ENCODE measurements around the gene C1orf185. TPM values are rescaled to one million over a fixed set of nuclear protein-coding genes. Genes with fewer than 3 reads are reported as not detected.
"Not testable (repeated sequence)": the region's sequence is repeated elsewhere in the genome, so short reads cannot be mapped to it uniquely, and the experiment has no call there.

Gene C1orf185
- total RNA-seq, 1 experiment from 2014 or later = not detected

DNA sequence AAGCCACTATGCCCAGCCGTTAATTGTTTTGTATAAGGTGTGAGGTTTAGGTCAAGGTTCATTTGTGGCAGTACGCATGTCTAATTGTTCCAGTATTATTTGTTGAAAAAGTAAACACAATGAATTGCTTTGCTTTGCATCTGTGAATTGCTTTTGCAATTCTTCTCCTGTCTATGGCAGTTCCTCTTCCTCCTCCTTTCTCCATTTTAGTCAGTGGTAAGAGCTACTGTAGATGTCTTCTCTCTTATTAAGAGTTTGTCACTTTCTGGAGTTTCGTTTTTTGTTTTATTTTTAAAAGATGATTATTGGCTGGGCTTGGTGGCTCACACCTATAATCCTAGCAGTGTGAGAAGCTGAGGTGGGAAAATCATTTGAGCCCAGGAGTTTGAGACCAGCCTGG lies 29.2 kb downstream of the C1orf185 start:
- no TSS peak for BruUV-seq (replicated peaks)
- in situ Hi-C loops (cut with HindIII; ENCODE audit: low pct_unique_long_range_greater_than_20kb, low sequenced_read_pairs) = no loop called here
- TF ChIP-seq TCF7L2 (IDR thresholded peaks at IDR 0.05; ENCODE audit: low read depth, low read length) (no peak), SIN3A (IDR thresholded peaks at IDR 0.05; ENCODE audit: borderline replicate concordance, insufficient read depth, low read depth, low read length) (no peak), POLR2AphosphoS5 (IDR thresholded peaks at IDR 0.05; ENCODE audit: low read depth, low read length) (no peak)
- TF ChIP-seq, protein P1, sequence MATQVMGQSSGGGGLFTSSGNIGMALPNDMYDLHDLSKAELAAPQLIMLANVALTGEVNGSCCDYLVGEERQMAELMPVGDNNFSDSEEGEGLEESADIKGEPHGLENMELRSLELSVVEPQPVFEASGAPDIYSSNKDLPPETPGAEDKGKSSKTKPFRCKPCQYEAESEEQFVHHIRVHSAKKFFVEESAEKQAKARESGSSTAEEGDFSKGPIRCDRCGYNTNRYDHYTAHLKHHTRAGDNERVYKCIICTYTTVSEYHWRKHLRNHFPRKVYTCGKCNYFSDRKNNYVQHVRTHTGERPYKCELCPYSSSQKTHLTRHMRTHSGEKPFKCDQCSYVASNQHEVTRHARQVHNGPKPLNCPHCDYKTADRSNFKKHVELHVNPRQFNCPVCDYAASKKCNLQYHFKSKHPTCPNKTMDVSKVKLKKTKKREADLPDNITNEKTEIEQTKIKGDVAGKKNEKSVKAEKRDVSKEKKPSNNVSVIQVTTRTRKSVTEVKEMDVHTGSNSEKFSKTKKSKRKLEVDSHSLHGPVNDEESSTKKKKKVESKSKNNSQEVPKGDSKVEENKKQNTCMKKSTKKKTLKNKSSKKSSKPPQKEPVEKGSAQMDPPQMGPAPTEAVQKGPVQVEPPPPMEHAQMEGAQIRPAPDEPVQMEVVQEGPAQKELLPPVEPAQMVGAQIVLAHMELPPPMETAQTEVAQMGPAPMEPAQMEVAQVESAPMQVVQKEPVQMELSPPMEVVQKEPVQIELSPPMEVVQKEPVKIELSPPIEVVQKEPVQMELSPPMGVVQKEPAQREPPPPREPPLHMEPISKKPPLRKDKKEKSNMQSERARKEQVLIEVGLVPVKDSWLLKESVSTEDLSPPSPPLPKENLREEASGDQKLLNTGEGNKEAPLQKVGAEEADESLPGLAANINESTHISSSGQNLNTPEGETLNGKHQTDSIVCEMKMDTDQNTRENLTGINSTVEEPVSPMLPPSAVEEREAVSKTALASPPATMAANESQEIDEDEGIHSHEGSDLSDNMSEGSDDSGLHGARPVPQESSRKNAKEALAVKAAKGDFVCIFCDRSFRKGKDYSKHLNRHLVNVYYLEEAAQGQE (IDR thresholded peaks at IDR 0.05; ENCODE audit: insufficient read depth in 1 of 2, low read depth in 2 of 2, low read length in 1 of 2) = no peak
- TF ChIP-seq, protein P2, sequence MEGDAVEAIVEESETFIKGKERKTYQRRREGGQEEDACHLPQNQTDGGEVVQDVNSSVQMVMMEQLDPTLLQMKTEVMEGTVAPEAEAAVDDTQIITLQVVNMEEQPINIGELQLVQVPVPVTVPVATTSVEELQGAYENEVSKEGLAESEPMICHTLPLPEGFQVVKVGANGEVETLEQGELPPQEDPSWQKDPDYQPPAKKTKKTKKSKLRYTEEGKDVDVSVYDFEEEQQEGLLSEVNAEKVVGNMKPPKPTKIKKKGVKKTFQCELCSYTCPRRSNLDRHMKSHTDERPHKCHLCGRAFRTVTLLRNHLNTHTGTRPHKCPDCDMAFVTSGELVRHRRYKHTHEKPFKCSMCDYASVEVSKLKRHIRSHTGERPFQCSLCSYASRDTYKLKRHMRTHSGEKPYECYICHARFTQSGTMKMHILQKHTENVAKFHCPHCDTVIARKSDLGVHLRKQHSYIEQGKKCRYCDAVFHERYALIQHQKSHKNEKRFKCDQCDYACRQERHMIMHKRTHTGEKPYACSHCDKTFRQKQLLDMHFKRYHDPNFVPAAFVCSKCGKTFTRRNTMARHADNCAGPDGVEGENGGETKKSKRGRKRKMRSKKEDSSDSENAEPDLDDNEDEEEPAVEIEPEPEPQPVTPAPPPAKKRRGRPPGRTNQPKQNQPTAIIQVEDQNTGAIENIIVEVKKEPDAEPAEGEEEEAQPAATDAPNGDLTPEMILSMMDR (IDR thresholded peaks at IDR 0.05) = no peak
- no peaks in the 10 kb centered on the region for H3K9me3 ChIP-seq (ENCODE audit: control insufficient read depth, insufficient read depth, low read depth, low read length)
- ChIA-PET POLR2A (interaction anchor here (0.7 kb wide), 1 partner anchor 90 kb away, joined by 4 read pairs; no protein-coding TSS in a partner anchor), CTCF (no interaction called here)
- no peak overlapping the region for H3K4me3 ChIP-seq (ENCODE audit: low read depth in 2 of 2, low read length in 2 of 2)
- H3K4me1 ChIP-seq (ENCODE audit: control insufficient read depth, insufficient read depth, low read length) = no peaks in the 10 kb centered on the region
- H3K27ac ChIP-seq (ENCODE audit: low read length) = no peak overlapping the region
- no peak for ATAC-seq
- H3K36me3 ChIP-seq (ENCODE audit: control insufficient read depth, insufficient read depth, low read length) = no peaks in the 10 kb centered on the region
- H3K27me3 ChIP-seq (ENCODE audit: control insufficient read depth, insufficient read depth, low read length) = no peaks in the 10 kb centered on the region
- no peak for DNase-seq (ENCODE audit: low read depth, low spot score)
- intact Hi-C loops (cut with micrococcal nuclease; ENCODE audit: unreplicated experiment) = no loop called here

DNA sequence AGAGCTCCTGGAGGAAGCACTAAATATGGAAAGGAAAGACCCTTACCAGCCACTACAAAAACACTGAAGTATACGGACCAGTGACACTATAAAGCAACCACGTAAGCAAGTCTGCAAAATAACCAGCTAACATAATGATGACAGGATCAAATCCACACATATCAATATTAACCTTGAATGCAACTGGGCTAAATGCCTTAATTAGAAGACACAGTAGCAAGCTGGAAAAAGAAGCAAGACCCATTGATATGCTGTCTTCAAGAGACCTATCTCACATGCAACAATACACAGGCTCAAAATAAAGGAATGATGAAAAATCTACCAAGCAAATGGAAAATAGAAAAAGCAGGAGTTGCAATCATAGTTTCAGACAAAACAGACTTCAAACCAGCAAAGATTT lies 31.0 kb downstream of the C1orf185 start:
- TF ChIP-seq, protein P2 (IDR thresholded peaks at IDR 0.05) = no peak
- TF ChIP-seq POLR2AphosphoS5 (IDR thresholded peaks at IDR 0.05; ENCODE audit: low read depth, low read length) (no peak), TCF7L2 (IDR thresholded peaks at IDR 0.05; ENCODE audit: low read depth, low read length) (no peak), SIN3A (IDR thresholded peaks at IDR 0.05; ENCODE audit: borderline replicate concordance, insufficient read depth, low read depth, low read length) (no peak)
- TF ChIP-seq, protein P1 (IDR thresholded peaks at IDR 0.05; ENCODE audit: insufficient read depth in 1 of 2, low read depth in 2 of 2, low read length in 1 of 2) = no peak
- H3K27me3 ChIP-seq (ENCODE audit: control insufficient read depth, insufficient read depth, low read length) = no peaks in the 10 kb centered on the region
- BruUV-seq (replicated peaks) = no TSS peak
- H3K4me3 ChIP-seq (ENCODE audit: low read depth in 2 of 2, low read length in 2 of 2) = no peak overlapping the region
- DNase-seq (ENCODE audit: low read depth, low spot score) (no peak), ATAC-seq (no peak)
- CTCF ChIA-PET = no interaction called here
- H3K9me3 ChIP-seq (ENCODE audit: control insufficient read depth, insufficient read depth, low read depth, low read length) = no peaks in the 10 kb centered on the region
- intact Hi-C loops (cut with micrococcal nuclease; ENCODE audit: unreplicated experiment) = no loop called here
- no peaks in the 10 kb centered on the region for H3K4me1 ChIP-seq (ENCODE audit: control insufficient read depth, insufficient read depth, low read length)
- H3K36me3 ChIP-seq (ENCODE audit: control insufficient read depth, insufficient read depth, low read length) = no peaks in the 10 kb centered on the region
- in situ Hi-C loops (cut with HindIII; ENCODE audit: low pct_unique_long_range_greater_than_20kb, low sequenced_read_pairs) = no loop called here
- H3K27ac ChIP-seq (ENCODE audit: low read length) = no peak overlapping the region
- POLR2A ChIA-PET = no interaction called here

DNA sequence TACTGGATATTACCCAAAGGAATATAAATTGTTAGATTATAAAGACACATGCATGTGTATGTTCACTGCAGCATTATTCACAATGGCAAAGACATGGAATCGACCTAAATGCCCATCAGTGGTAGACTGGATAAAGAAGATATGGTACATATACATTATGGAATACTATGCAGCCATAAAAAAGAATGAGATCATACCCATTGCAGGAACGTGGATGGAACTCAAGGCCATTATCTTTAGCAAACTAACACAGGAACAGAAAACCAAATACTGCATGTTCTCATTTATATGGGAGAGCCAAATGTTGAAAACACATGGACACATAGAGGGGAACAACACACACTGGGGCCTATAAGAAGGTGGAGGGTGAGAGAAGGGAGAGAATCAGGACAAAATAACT lies 35.7 kb downstream of the C1orf185 start:
- H3K9me3 ChIP-seq (ENCODE audit: control insufficient read depth, insufficient read depth, low read depth, low read length); BruUV-seq (replicated peaks); H3K4me1 ChIP-seq (ENCODE audit: control insufficient read depth, insufficient read depth, low read length); ATAC-seq; in situ Hi-C loops (cut with HindIII; ENCODE audit: low pct_unique_long_range_greater_than_20kb, low sequenced_read_pairs); H3K27ac ChIP-seq (ENCODE audit: low read length); intact Hi-C loops (cut with micrococcal nuclease; ENCODE audit: unreplicated experiment); H3K4me3 ChIP-seq (ENCODE audit: low read depth in 2 of 2, low read length in 2 of 2); CTCF ChIA-PET; H3K36me3 ChIP-seq (ENCODE audit: control insufficient read depth, insufficient read depth, low read length); POLR2A ChIA-PET; H3K27me3 ChIP-seq (ENCODE audit: control insufficient read depth, insufficient read depth, low read length); DNase-seq (ENCODE audit: low read depth, low spot score): not testable (repeated sequence)
